ENCODE data around the gene CFAP99. TPM values are rescaled to one million over a fixed set of nuclear protein-coding genes. Genes with fewer than 3 reads are reported as not detected.
A peak's percentile ranks its signal among the peaks of the same experiment; 100 is the strongest.

The CFAP99 gene
- total and polyA plus RNA-seq, 2 donors from 2014 or later = 1.5 to 1.7 TPM

DNA sequence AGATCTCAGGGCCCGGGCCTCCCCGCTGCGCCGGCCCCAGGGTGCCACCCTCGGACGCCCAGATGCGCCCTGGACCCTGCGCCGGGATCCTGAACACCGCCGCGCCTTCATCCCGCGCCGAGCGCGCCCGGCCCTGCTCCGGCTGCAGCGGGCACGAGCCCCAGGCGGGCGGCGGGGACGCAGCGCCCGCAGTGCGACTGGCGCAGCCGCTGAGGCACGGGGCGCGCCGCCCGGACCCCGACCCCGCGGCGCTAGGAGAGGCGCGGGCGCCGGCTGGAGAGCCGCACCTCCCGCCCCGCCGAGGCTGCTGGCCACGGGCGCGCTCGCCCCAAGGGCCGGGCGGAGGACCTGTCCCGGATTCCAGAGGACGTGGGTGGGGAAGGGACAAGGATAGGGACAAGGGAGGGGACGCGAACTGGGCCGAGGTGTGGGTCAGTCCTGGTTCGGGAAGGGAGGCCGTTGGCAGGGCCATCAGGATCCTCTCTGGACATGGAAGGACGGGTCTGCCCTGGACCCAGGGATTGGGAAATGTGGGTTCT, 1.5 kb upstream of the CFAP99 start:
- Histone ChIP-seq H3K27ac (ENCODE audit: low read depth in 2 of 2, low read length in 2 of 2) (no peak overlapping the region), H3K9me3 (ENCODE audit: control insufficient read depth in 2 of 3, insufficient read depth in 1 of 3, low read length in 3 of 3) (no peaks in the 10 kb centered on the region), H3K4me3 (ENCODE audit: low read length in 3 of 3) (peak overlapping the region in 2 of 3 donors; percentile 60 to 63), H3K4me1 (ENCODE audit: control insufficient read depth in 2 of 3, insufficient read depth in 2 of 3, low read depth in 1 of 3, low read length in 3 of 3) (peaks cover 2 to 26% (median 17%) of the 10 kb centered on the region in 3 donors), H3K36me3 (ENCODE audit: control insufficient read depth in 2 of 3, insufficient read depth in 3 of 3, low read length in 3 of 3) (no peaks in the 10 kb centered on the region), H3K9ac (ENCODE audit: low read length in 3 of 3) (peak overlapping the region in 1 of 3 donors; percentile 46), H3K27me3 (ENCODE audit: control insufficient read depth, insufficient read depth, low read length) (peaks cover 24% of the 10 kb centered on the region)
- no peak for TF ChIP-seq CTCF (IDR thresholded peaks at IDR 0.05; ENCODE audit: borderline replicate concordance, extremely low read depth, insufficient read depth)
- DNase-seq (peak in 2 of 5 donors; percentile 24 to 76), FAIRE-seq (no peak)
- intact Hi-C loops (cut with DNase I) = no loop called here

GRCh38 chr4:2417765-2418649, 748 bp upstream of the CFAP99 start, which contains the start of gene ZFYVE28:
Gene ZFYVE28, minus strand, starts transcription at chr4:2418645. Its CDS starts 322 bp downstream, at chr4:2418323.
- DNase-seq = peak in 4 of 5 donors; percentile 27 to 82 (median 61)
- intact Hi-C loops (cut with DNase I) = no loop called here
- Histone ChIP-seq H3K4me3 (ENCODE audit: low read length in 3 of 3) (peak within 1 kb of the TSS; percentile 39 to 64 (median 64)), H3K27ac (ENCODE audit: low read depth in 2 of 2, low read length in 2 of 2) (no peak within 1 kb of the TSS), H3K9me3 (ENCODE audit: control insufficient read depth in 2 of 3, insufficient read depth in 1 of 3, low read length in 3 of 3) (no peaks in the 10 kb centered on the region), H3K4me1 (ENCODE audit: control insufficient read depth in 2 of 3, insufficient read depth in 2 of 3, low read depth in 1 of 3, low read length in 3 of 3) (peaks cover 0 to 19% (median 10%) of the 10 kb centered on the region in 3 donors), H3K9ac (ENCODE audit: low read length in 3 of 3) (peak within 1 kb of the TSS in 1 of 3 donors; percentile 46), H3K36me3 (ENCODE audit: control insufficient read depth in 2 of 3, insufficient read depth in 3 of 3, low read length in 3 of 3) (no peaks in the 10 kb centered on the region), H3K27me3 (ENCODE audit: control insufficient read depth, insufficient read depth, low read length) (peaks cover 24% of the 10 kb centered on the region)
- no peak for TF ChIP-seq CTCF (IDR thresholded peaks at IDR 0.05; ENCODE audit: borderline replicate concordance, extremely low read depth, insufficient read depth)
- no peak for FAIRE-seq

- H3K4me1 ChIP-seq (ENCODE audit: control insufficient read depth in 2 of 3, insufficient read depth in 2 of 3, low read depth in 1 of 3, low read length in 3 of 3) = peaks cover 0 to 10% (median 8%) of the 10 kb centered on the region in 3 donors
- peak in 1 of 5 donors; percentile 73 for DNase-seq
- no peak overlapping the region for H3K27ac ChIP-seq (ENCODE audit: low read depth in 2 of 2, low read length in 2 of 2)
- peaks cover 24% of the 10 kb centered on the region for H3K27me3 ChIP-seq (ENCODE audit: control insufficient read depth, insufficient read depth, low read length)
- H3K9ac ChIP-seq (ENCODE audit: low read length in 3 of 3) = no peak overlapping the region
- intact Hi-C loops (cut with DNase I) = no loop called here
- FAIRE-seq = no peak
- no peak for TF ChIP-seq CTCF (IDR thresholded peaks at IDR 0.05; ENCODE audit: borderline replicate concordance, extremely low read depth, insufficient read depth)
- no peaks in the 10 kb centered on the region for H3K9me3 ChIP-seq (ENCODE audit: control insufficient read depth in 2 of 3, insufficient read depth in 1 of 3, low read length in 3 of 3)
- no peaks in the 10 kb centered on the region for H3K36me3 ChIP-seq (ENCODE audit: control insufficient read depth in 2 of 3, insufficient read depth in 3 of 3, low read length in 3 of 3)
- H3K4me3 ChIP-seq (ENCODE audit: low read length in 3 of 3) = no peak overlapping the region
These were observed 1.1 kb downstream of the CFAP99 start for GRCh38 chr4:2419814-2420213.
